ENCODE measurements around the gene PDK1.

DNA sequence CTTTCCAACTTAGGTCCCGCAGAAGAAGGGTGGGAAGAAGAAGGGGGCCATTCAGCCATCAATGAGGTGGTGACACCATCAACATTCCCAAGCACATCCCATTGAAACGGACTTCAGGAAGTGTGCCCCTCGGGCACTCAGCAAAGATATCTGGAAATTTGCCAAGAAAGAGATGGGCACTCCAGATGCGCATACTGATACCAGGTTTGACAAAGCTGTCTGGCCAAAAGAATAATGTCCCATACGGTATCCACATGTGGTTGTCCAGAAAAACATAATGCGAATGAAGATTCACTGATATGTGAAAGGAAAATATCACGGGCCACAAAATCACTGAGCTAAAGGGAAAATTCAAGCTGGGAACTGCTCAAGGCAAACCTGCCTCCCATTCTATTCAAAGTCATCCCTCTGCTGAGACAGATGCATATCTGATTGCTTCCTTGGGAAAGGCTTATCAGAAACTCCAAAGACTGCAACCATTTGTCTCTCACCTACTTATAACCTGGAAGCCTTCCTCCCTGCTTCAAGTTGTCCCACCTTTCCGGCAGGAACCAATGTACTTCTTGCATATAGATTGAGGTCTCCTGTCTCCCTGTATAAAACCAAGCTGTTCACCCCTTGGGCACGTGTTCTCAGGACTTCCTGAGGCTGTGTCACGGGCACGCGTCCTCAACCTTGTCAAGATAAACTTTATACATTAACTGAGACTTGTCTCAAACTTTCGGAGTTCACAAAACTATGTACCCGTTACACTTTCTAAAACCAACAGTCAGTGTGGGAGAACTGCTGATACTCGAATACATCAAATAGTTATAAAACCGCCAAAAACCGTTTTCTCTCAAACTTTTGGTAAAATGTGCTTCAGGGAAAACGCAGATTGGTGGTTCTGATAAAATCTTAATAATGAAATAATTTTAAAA is 1.3 kb upstream of the PDK1 start:
- TF ChIP-seq, protein P1, sequence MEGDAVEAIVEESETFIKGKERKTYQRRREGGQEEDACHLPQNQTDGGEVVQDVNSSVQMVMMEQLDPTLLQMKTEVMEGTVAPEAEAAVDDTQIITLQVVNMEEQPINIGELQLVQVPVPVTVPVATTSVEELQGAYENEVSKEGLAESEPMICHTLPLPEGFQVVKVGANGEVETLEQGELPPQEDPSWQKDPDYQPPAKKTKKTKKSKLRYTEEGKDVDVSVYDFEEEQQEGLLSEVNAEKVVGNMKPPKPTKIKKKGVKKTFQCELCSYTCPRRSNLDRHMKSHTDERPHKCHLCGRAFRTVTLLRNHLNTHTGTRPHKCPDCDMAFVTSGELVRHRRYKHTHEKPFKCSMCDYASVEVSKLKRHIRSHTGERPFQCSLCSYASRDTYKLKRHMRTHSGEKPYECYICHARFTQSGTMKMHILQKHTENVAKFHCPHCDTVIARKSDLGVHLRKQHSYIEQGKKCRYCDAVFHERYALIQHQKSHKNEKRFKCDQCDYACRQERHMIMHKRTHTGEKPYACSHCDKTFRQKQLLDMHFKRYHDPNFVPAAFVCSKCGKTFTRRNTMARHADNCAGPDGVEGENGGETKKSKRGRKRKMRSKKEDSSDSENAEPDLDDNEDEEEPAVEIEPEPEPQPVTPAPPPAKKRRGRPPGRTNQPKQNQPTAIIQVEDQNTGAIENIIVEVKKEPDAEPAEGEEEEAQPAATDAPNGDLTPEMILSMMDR (conservative IDR thresholded peaks at IDR 0.05; ENCODE audit: low read depth in 2 of 2): no peak
- TF ChIP-seq REST (IDR thresholded peaks at IDR 0.05; ENCODE audit: unreplicated experiment): no peak
- TF ChIP-seq EZH2 (IDR thresholded peaks at IDR 0.05; ENCODE audit: low read depth, unreplicated experiment): no peak
- no peak for TF ChIP-seq POLR2AphosphoS5 (IDR thresholded peaks at IDR 0.05; ENCODE audit: low read depth)
- TF ChIP-seq CREB1 (CRISPR knock-in tag; IDR thresholded peaks at IDR 0.05; ENCODE audit: low read depth): no peak
- no peak for TF ChIP-seq EZH2phosphoT487 (IDR thresholded peaks at IDR 0.05; ENCODE audit: unreplicated experiment)
- TF ChIP-seq JUNB (IDR thresholded peaks at IDR 0.05; ENCODE audit: unreplicated experiment): no peak
